ENCODE measurements around the gene SQSTM1. TPM values are rescaled to one million over a fixed set of nuclear protein-coding genes. Genes with fewer than 3 reads are reported as not detected.

SQSTM1 gene
- total RNA-seq, 4 donors from 2014 or later = 94.7 to 874 (median 439) TPM

DNA sequence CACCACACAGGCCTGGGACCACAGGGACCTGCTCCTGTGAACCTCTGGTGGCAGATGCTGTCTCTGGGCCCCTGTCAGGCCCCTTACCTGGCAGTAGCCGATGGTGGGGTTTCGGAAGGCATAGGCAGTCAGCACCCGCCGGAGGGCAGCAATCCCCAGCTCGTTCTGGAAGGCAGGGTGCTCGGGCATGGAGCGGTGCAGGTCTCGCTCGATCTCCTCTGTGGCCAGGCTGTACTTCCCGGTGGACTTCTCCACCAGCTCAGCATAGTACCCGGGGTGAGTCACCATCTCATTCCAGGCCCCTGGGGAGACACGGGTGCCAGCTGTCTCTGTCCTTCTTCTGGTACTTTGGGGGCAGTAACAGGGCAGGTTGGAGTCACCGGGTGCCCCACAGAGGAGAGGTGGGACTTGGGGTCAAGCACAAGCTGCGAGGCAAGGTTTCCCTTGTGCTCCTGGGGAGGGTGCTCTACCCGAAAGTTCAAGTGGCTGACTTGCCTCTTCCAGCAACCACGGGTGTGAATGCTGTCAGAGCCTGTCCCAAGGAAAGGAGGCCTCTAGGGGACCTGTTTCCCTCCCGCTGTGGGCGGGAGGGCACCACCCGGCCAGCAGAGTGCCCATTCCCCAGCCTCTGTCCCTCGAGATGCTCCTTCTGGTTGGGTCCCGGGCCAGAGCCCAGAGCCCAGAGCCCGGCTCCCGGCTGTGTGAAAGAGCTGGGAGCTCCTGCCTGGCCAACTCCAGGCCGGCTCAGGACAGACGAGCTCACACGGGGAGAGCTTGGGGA lies 57.7 kb downstream of the SQSTM1 start:
- TF ChIP-seq, protein P1, sequence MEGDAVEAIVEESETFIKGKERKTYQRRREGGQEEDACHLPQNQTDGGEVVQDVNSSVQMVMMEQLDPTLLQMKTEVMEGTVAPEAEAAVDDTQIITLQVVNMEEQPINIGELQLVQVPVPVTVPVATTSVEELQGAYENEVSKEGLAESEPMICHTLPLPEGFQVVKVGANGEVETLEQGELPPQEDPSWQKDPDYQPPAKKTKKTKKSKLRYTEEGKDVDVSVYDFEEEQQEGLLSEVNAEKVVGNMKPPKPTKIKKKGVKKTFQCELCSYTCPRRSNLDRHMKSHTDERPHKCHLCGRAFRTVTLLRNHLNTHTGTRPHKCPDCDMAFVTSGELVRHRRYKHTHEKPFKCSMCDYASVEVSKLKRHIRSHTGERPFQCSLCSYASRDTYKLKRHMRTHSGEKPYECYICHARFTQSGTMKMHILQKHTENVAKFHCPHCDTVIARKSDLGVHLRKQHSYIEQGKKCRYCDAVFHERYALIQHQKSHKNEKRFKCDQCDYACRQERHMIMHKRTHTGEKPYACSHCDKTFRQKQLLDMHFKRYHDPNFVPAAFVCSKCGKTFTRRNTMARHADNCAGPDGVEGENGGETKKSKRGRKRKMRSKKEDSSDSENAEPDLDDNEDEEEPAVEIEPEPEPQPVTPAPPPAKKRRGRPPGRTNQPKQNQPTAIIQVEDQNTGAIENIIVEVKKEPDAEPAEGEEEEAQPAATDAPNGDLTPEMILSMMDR (IDR thresholded peaks at IDR 0.05) = no peak
- TF ChIP-seq POLR2A (IDR thresholded peaks at IDR 0.05) = no peak
- H3K4me3 ChIP-seq = no peak overlapping the region
- intact Hi-C loops (cut with DNase I; ENCODE audit: low total_unique reads) = no loop called here
- no peak overlapping the region for H3K27ac ChIP-seq
- peaks cover 0 to 7% of the 10 kb centered on the region in 2 donors for H3K4me1 ChIP-seq
- no peaks in the 10 kb centered on the region for H3K36me3 ChIP-seq
- peaks cover 0 to 2% of the 10 kb centered on the region in 2 donors for H3K9me3 ChIP-seq
- no peaks in the 10 kb centered on the region for H3K27me3 ChIP-seq
- DNase-seq = no peak

DNA sequence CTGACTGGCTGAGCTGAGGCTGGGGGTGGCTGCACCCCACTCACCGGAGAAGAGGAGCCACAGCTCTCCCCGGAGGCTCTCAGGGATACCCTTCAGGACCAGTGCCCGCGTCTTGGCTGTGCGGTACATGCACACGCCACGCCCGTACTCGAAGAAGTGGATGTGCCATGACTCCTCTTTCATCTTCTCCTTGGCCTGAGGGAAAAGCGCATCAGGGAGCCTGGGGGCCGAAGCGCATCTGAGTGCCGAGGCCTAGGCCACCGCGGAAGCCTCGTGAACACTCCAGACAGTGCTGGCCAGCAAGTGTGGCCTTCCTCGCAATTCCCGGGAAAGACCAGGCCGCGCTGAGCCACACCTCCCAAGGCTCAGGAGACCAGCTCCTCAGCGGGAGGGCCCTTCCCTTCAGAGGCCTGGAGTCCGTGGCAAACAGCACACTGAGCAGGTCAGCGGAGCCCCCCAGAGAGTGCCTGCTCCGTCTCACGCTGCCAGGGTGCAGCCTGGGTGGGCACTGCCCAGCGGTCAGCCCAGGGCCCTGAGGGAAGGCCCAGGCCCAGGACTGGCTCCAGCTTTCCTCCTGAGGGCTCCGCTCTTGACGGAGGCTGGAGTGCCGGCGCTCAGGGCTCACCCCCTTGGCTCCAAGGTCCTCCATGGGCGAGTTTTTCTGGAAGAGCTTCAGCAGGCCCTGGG lies 58.4 kb downstream of the SQSTM1 start:
- no peaks in the 10 kb centered on the region for H3K27me3 ChIP-seq
- H3K4me1 ChIP-seq = peaks cover 0 to 7% of the 10 kb centered on the region in 2 donors
- no peak for DNase-seq
- no peak for TF ChIP-seq POLR2A (IDR thresholded peaks at IDR 0.05)
- TF ChIP-seq, protein P1 (IDR thresholded peaks at IDR 0.05) = no peak
- no peak overlapping the region for H3K27ac ChIP-seq
- no peaks in the 10 kb centered on the region for H3K36me3 ChIP-seq
- intact Hi-C loops (cut with DNase I; ENCODE audit: low total_unique reads) = no loop called here
- H3K9me3 ChIP-seq = peaks cover 0 to 2% of the 10 kb centered on the region in 2 donors
- no peak overlapping the region for H3K4me3 ChIP-seq

DNA sequence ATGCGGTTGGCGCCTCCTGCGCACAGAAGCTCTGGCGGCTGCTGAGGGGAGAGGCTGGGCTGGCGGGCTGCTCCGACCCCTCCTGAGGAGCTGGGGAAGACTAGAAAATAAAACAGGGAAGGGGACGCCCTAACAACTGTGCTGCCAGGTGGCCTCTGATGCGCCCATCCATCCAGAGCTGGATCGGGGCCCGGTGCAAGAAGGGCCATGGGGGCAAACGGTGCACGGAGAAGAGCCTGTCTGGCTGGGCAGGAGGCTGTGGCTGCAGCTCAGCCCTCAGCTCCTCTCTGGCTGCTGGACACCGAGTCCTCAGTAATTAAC lies 58.9 kb downstream of the SQSTM1 start:
- H3K36me3 ChIP-seq = no peaks in the 10 kb centered on the region
- H3K27me3 ChIP-seq = no peaks in the 10 kb centered on the region
- H3K9me3 ChIP-seq = peaks cover 0 to 2% of the 10 kb centered on the region in 2 donors
- intact Hi-C loops (cut with DNase I; ENCODE audit: low total_unique reads) = no loop called here
- H3K4me3 ChIP-seq = no peak overlapping the region
- DNase-seq = no peak
- TF ChIP-seq, protein P1 (IDR thresholded peaks at IDR 0.05) = no peak
- TF ChIP-seq POLR2A (IDR thresholded peaks at IDR 0.05) = no peak
- no peak overlapping the region for H3K27ac ChIP-seq
- peaks cover 0 to 7% of the 10 kb centered on the region in 2 donors for H3K4me1 ChIP-seq

DNA sequence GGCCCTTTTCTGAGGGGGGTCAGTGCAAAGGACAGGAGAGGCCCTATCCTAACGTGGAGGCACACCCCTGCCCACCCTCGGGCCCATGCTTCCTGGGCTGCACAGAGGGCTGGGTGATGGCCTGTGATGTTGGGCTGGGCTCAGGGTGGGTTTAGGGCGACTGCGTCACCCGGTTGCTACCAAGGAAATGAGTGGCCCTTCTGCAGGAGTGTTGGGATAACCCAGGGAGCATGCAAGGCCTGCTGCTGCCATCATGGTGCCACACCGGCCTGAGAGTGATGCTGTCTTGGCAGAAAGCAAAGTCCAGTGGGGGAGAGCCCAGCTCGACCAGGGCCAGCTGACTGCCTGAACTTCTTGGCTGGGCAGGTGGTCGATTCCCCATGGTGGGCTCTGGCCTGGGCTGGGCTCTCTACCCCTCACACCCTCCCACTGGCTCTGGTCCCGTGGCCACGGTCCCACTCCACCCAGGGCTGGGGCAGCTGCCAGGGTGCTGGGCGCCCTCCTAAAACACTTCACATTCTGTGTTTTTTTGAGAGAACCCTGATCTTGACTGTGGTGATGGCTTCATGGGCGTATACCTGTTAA lies 59.5 kb downstream of the SQSTM1 start:
- Histone ChIP-seq H3K4me3 (no peak overlapping the region), H3K27me3 (no peaks in the 10 kb centered on the region), H3K9me3 (peaks cover 0 to 2% of the 10 kb centered on the region in 2 donors), H3K27ac (no peak overlapping the region), H3K4me1 (peaks cover 0 to 7% of the 10 kb centered on the region in 2 donors), H3K36me3 (no peaks in the 10 kb centered on the region)
- intact Hi-C loops (cut with DNase I; ENCODE audit: low total_unique reads) = no loop called here
- DNase-seq = no peak
- no peak for TF ChIP-seq POLR2A (IDR thresholded peaks at IDR 0.05)
- TF ChIP-seq, protein P1 (IDR thresholded peaks at IDR 0.05) = no peak
